SK-N-SH (cell line): ENCODE results near the gene SLC27A3. TPM values are rescaled to one million over a fixed set of nuclear protein-coding genes. Genes with fewer than 3 reads are reported as not detected.

Source experiments
- CTCF ChIA-PET: fragments of 300-600, 350-600 bp; formaldehyde crosslinking; extraction: SDS; loops from one replicate; lab custom pipeline; 2021; lab: Yijun Ruan, JAX
- POLR2A ChIA-PET: fragments of 350-600 bp; sonication (Branson Sonifier 250); formaldehyde crosslinking; extraction: SDS; loops from one replicate; lab custom pipeline; 2020; ENCODE audit warnings: antibody characterized with exemption, inconsistent platforms; lab: Yijun Ruan, JAX
- DNase-seq: peaks from one replicate; pipeline ENCODE4 v3.0.0; 2012
- H2AFZ ChIP-seq: fragments of 200-600 bp; sonication (generic); 2 replicates; pipeline ENCODE4 v1.8.1; 2016; ENCODE audit warnings: antibody characterized with exemption, mild to moderate bottlenecking, low read depth
- H3F3A ChIP-seq: fragments of 200-600 bp; sonication (generic); replicated peaks from 2 replicates; pipeline ENCODE3; 2016; ENCODE audit warnings: antibody characterized with exemption, mild to moderate bottlenecking; ENCODE audit not compliant: insufficient read depth
- H3K27ac ChIP-seq, 2 experiments: fragments of 200-500 bp in 1 of 2; fragments of 200-600 bp in 1 of 2; sonication (Bioruptor generic) in 1 of 2; sonication (generic), shearing (Covaris generic) in 1 of 2; 2 replicates each; pipeline versions ENCODE4 v1.5.1 to v1.6.1; 2014 to 2016; ENCODE audit warnings: low read depth in 2 of 2, inconsistent platforms in 1 of 2, low read length in 1 of 2, mild to moderate bottlenecking in 1 of 2, mixed read lengths in 1 of 2
- H3K27me3 ChIP-seq: fragments of 200-600 bp; sonication (generic), shearing (Covaris generic); 2 replicates; pipeline ENCODE4 v1.6.1; 2016; ENCODE audit warnings: mixed run types; ENCODE audit not compliant: insufficient read depth
- H3K36me3 ChIP-seq, 2 experiments: fragments of 200-500 bp in 1 of 2; fragments of 200-600 bp in 1 of 2; sonication (Bioruptor generic) in 1 of 2; sonication (generic) in 1 of 2; replicated peaks in 1 of 2; 2 replicates each; pipeline versions ENCODE3 to v1.5.1; 2014 to 2016; ENCODE audit warnings: low read length in 1 of 2, mild to moderate bottlenecking in 1 of 2; ENCODE audit not compliant: insufficient read depth in 2 of 2, control insufficient read depth in 1 of 2
- H3K4me1 ChIP-seq, 2 experiments: fragments of 200-500 bp in 1 of 2; fragments of 200-600 bp in 1 of 2; sonication (Bioruptor generic) in 1 of 2; sonication (generic), shearing (Covaris generic) in 1 of 2; 2 replicates each; pipeline versions ENCODE4 v1.5.1 to v1.6.1; 2014 to 2016; ENCODE audit warnings: low read depth in 1 of 2, low read length in 1 of 2, mixed run types in 1 of 2; ENCODE audit not compliant: insufficient read depth in 2 of 2, control insufficient read depth in 1 of 2
- H3K4me2 ChIP-seq: fragments of 200-600 bp; sonication (generic), shearing (Covaris generic); 2 replicates; pipeline ENCODE4 v1.6.1; 2017; ENCODE audit warnings: mixed run types
- H3K4me3 ChIP-seq, 2 experiments: fragments of 200-500 bp in 1 of 2; fragments of 200-600 bp in 1 of 2; sonication (Bioruptor generic) in 1 of 2; sonication (generic), shearing (Covaris generic) in 1 of 2; 2 replicates each; pipeline versions ENCODE4 v1.5.1 to v1.8.1; 2014 to 2016; ENCODE audit warnings: low read depth in 2 of 2, inconsistent platforms in 1 of 2, low read length in 1 of 2, mild to moderate bottlenecking in 1 of 2, mixed read lengths in 1 of 2, moderate library complexity in 1 of 2
- H3K79me2 ChIP-seq: fragments of 200-600 bp; sonication (generic); 2 replicates; pipeline ENCODE4 v1.8.1; 2017; ENCODE audit warnings: mild to moderate bottlenecking; ENCODE audit not compliant: insufficient read depth
- H3K9ac ChIP-seq: fragments of 200-600 bp; sonication (generic); 2 replicates; pipeline ENCODE4 v1.6.1; 2017; ENCODE audit warnings: mixed run types
- H3K9me2 ChIP-seq: fragments of 200-600 bp; sonication (generic); 2 replicates; pipeline ENCODE4 v1.6.1; 2017; ENCODE audit warnings: mixed run types
- H3K9me3 ChIP-seq: fragments of 200-600 bp; sonication (generic); 2 replicates; pipeline ENCODE4 v1.6.1; 2017; ENCODE audit warnings: mixed run types, mild to moderate bottlenecking, moderate library complexity
- H4K20me1 ChIP-seq: fragments of 200-600 bp; sonication (generic); 2 replicates; pipeline ENCODE4 v1.6.1; 2017; ENCODE audit warnings: mild to moderate bottlenecking, mixed run types; ENCODE audit not compliant: insufficient read depth
- ELF1 ChIP-seq: IDR thresholded peaks from 2 replicates; pipeline ENCODE4 v1.4.0; 2012
- FOSL2 ChIP-seq: IDR thresholded peaks from 2 replicates; pipeline ENCODE4 v1.4.0; 2012; ENCODE audit warnings: low read depth, mild to moderate bottlenecking, moderate library complexity, borderline replicate concordance
- FOXJ3 ChIP-seq: sonication (generic); formaldehyde crosslinking; IDR thresholded peaks from 2 replicates; pipeline ENCODE4 v1.5.1; 2020; ENCODE audit warnings: mild to moderate bottlenecking, missing genetic modification reagents
- FOXM1 ChIP-seq: IDR thresholded peaks from 2 replicates; pipeline ENCODE4 v1.4.0; 2012; ENCODE audit warnings: low read depth, mild to moderate bottlenecking
- GABPA ChIP-seq: IDR thresholded peaks from 2 replicates; pipeline ENCODE4 v1.4.0; 2012; ENCODE audit warnings: low read depth, mild to moderate bottlenecking
- JUND ChIP-seq: IDR thresholded peaks from 2 replicates; pipeline ENCODE4 v1.4.0; 2012
- MEF2A ChIP-seq: IDR thresholded peaks from 2 replicates; pipeline ENCODE4 v1.4.0; 2012; ENCODE audit warnings: low read depth, borderline replicate concordance
- NFIC ChIP-seq: IDR thresholded peaks from 2 replicates; pipeline ENCODE4 v1.4.0; 2012; ENCODE audit warnings: borderline replicate concordance
- NRF1 ChIP-seq: IDR thresholded peaks from 2 replicates; pipeline ENCODE4 v1.6.1; 2012; ENCODE audit warnings: low read depth, mild to moderate bottlenecking, low read length
- POLR2AphosphoS5 ChIP-seq: IDR thresholded peaks from 2 replicates; pipeline ENCODE4 v1.6.1; 2012; ENCODE audit warnings: low read depth, low read length
- RCOR1 ChIP-seq: fragments of 150-350 bp; IDR thresholded peaks from 2 replicates; pipeline ENCODE4 v1.6.1; 2017; ENCODE audit warnings: antibody characterized with exemption, low read length
- RXRA ChIP-seq: IDR thresholded peaks from 2 replicates; pipeline ENCODE4 v1.4.0; 2012; ENCODE audit warnings: low read depth, mild to moderate bottlenecking, borderline replicate concordance
- TAF1 ChIP-seq: IDR thresholded peaks from 2 replicates; pipeline ENCODE4 v1.6.1; 2012; ENCODE audit warnings: low read depth, mild to moderate bottlenecking, low read length, moderate library complexity, borderline replicate concordance
- TCF12 ChIP-seq: IDR thresholded peaks from 2 replicates; pipeline ENCODE4 v1.4.0; 2012
- WGBS: methylation state at CpG from one replicate; pipeline ENCODE4 v1.1.6; 2017; ENCODE audit warnings: low lambda C conversion rate; 5-methylcytosine and 5-hydroxymethylcytosine counted together
- polyA plus RNA-seq, 3 experiments: library from polyadenylated mRNA; depleted of rRNA; stranded (reverse); fragments of >200 nt; gene quantifications; 2 replicates each; pipeline ENCODE4 v1.2.3, GENCODE V29; 2012
- TF ChIP-seq, protein P1 (sequence below): fragments of 150-350 bp; IDR thresholded peaks from 2 replicates; pipeline ENCODE4 v1.6.1; 2016; ENCODE audit warnings: mild to moderate bottlenecking, low read depth, low read length
- TF ChIP-seq, protein P2 (sequence below): IDR thresholded peaks from 2 replicates; pipeline ENCODE4 v1.4.0; 2012; ENCODE audit warnings: low read depth, borderline replicate concordance
- TF ChIP-seq, protein P3 (sequence below): fragments of 150-350 bp; IDR thresholded peaks from 2 replicates; pipeline ENCODE4 v1.6.1; 2017; ENCODE audit warnings: antibody characterized with exemption, low read length, low read depth, borderline replicate concordance

SLC27A3 gene
- polyA plus RNA-seq, 1 of the 3 experiments (the other 2 are of a cell fraction) = 9.0 TPM

DNA sequence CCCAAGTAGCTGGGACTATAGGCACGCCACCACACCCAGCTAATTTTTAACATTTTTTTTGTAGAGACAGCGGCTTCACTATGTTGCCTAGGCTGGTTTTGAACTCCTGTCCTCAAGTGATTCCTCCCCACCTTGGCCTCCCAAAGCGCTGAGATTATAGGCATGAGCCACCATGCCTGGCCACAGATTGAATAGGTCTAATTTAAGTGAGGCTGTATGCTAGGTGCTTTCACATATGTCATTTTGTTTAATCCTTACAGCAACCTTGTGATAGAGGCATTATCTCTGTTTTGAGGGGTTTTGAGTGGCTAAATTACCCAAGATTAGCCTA, 40.2 kb upstream of the SLC27A3 start (continued):
- TF ChIP-seq, protein P1, sequence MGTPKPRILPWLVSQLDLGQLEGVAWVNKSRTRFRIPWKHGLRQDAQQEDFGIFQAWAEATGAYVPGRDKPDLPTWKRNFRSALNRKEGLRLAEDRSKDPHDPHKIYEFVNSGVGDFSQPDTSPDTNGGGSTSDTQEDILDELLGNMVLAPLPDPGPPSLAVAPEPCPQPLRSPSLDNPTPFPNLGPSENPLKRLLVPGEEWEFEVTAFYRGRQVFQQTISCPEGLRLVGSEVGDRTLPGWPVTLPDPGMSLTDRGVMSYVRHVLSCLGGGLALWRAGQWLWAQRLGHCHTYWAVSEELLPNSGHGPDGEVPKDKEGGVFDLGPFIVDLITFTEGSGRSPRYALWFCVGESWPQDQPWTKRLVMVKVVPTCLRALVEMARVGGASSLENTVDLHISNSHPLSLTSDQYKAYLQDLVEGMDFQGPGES = no peak
- TF ChIP-seq NRF1 = no peak
- no peak for TF ChIP-seq TAF1

DNA sequence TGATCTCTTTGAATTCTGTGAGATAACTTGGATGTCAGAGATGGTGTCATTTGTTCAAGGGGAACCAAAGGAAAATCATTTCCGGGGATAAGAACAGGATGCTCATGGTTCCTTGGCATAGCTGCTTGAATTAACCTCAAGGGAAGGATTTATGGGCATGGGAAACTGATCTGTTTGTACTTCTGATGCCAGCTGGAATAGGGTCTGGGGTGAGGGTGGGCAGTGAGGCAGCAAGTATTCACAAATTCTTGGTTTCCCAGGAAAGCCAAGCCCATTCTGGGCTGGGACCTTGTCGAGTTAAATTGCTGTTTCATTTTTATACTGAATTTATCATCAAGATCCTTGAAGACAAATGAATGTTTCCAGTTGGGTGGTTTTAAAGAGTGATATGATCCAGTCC, 33.2 kb upstream of the SLC27A3 start:
- no peak overlapping the region for H2AFZ ChIP-seq
- CTCF ChIA-PET = interaction anchor here (1.0 to 3.0 kb wide), 3 partner anchors 64 to 213 kb away, joined by 4 to 21 read pairs (median 4); partner anchors contain the start of genes DENND4B and NPR1
- no peaks in the 10 kb centered on the region for H3K27me3 ChIP-seq
- POLR2A ChIA-PET = no interaction called here
- H3K9me3 ChIP-seq = no peaks in the 10 kb centered on the region
- no peak overlapping the region for H3K27ac ChIP-seq
- H3K9me2 ChIP-seq = no peaks in the 10 kb centered on the region
- H4K20me1 ChIP-seq = no peaks in the 10 kb centered on the region
- DNase-seq = no peak
- H3K36me3 ChIP-seq = peaks cover 21 to 44% of the 10 kb centered on the region in 2 experiments
- H3K4me1 ChIP-seq = no peaks in the 10 kb centered on the region
- TF ChIP-seq FOXM1 (no peak), ELF1 (no peak), JUND (no peak), FOSL2 (no peak), FOXJ3 (no peak), TAF1 (no peak), POLR2AphosphoS5 (no peak), NFIC (no peak)
- TF ChIP-seq, protein P2, sequence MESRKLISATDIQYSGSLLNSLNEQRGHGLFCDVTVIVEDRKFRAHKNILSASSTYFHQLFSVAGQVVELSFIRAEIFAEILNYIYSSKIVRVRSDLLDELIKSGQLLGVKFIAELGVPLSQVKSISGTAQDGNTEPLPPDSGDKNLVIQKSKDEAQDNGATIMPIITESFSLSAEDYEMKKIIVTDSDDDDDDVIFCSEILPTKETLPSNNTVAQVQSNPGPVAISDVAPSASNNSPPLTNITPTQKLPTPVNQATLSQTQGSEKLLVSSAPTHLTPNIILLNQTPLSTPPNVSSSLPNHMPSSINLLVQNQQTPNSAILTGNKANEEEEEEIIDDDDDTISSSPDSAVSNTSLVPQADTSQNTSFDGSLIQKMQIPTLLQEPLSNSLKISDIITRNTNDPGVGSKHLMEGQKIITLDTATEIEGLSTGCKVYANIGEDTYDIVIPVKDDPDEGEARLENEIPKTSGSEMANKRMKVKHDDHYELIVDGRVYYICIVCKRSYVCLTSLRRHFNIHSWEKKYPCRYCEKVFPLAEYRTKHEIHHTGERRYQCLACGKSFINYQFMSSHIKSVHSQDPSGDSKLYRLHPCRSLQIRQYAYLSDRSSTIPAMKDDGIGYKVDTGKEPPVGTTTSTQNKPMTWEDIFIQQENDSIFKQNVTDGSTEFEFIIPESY = no peak
- H3K79me2 ChIP-seq = peaks cover 3% of the 10 kb centered on the region; the same call in 1 of the 2 replicates
- H3K9ac ChIP-seq = no peak overlapping the region
- H3F3A ChIP-seq = peaks cover 4% of the 10 kb centered on the region
- no peak overlapping the region for H3K4me3 ChIP-seq
- H3K4me2 ChIP-seq = no peak overlapping the region
- WGBS = 66% methylated on average over 2 of the region's 2 CpGs

DNA sequence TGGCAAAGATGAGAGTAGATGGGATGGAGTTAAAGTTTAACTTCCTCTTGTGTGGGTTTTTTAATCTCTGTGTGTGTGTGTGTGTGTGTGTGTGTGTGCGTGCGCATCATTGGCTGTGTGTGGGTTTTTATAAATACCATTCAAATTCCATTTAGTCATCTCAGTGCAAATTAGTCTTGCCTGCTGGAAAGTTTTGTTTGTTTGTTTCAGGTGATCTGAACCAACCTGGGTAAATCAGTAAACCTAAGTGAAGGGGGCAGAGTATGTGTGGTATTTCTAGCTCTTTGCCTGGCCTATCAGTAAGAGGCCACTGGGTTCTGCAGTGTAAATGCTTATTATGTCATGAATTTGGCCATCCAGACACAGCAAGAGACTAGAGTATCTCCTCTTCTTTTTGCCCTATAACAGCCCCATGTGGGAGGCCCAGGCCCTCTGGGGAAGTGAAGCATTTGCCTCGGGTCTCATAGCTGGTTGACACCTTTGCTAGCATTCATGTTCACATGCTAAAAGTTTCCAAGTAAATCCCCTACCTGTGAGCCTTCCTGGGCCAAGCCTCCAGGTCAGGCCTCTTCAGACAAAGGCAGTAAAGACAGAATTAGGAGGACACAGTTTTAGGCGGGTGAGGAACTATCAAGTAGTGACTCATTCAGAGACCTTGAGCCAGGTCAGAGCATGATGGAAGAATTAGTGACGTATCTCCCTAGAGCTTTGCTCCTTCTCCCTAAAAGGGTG, 32.6 kb upstream of the SLC27A3 start:
- H3K27ac ChIP-seq = no peak overlapping the region
- POLR2A ChIA-PET = no interaction called here

More for the DNA sequence above, 32.6 kb upstream of the SLC27A3 start:
- Histone ChIP-seq H3K36me3 (peaks cover 25 to 50% of the 10 kb centered on the region in 2 experiments), H3F3A (no peaks in the 10 kb centered on the region), H3K79me2 (peaks cover 3% of the 10 kb centered on the region; the same call in 1 of the 2 replicates), H3K4me2 (no peak overlapping the region), H3K9me3 (no peaks in the 10 kb centered on the region), H2AFZ (no peak overlapping the region), H3K27me3 (no peaks in the 10 kb centered on the region), H3K4me3 (no peak overlapping the region)
- DNase-seq = no peak
- TF ChIP-seq FOXM1 = no peak
- no peak for TF ChIP-seq RCOR1
- TF ChIP-seq RXRA = no peak
- TF ChIP-seq, protein P3, sequence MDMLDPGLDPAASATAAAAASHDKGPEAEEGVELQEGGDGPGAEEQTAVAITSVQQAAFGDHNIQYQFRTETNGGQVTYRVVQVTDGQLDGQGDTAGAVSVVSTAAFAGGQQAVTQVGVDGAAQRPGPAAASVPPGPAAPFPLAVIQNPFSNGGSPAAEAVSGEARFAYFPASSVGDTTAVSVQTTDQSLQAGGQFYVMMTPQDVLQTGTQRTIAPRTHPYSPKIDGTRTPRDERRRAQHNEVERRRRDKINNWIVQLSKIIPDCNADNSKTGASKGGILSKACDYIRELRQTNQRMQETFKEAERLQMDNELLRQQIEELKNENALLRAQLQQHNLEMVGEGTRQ = no peak
- no peak for TF ChIP-seq MEF2A
- TF ChIP-seq FOSL2 = no peak
- no peak for TF ChIP-seq GABPA
- TF ChIP-seq TCF12 = no peak
- TF ChIP-seq FOXJ3 = no peak
- no peak for TF ChIP-seq NFIC
- TF ChIP-seq NRF1 = no peak
- TF ChIP-seq, all 33 proteins: peak for 0
- WGBS = 84% methylated on average over 5 of the region's 5 CpGs
- H3K9me2 ChIP-seq = no peaks in the 10 kb centered on the region
- no peaks in the 10 kb centered on the region for H4K20me1 ChIP-seq
- H3K9ac ChIP-seq = no peak overlapping the region
- CTCF ChIA-PET = interaction anchor here (1.0 to 3.0 kb wide), 4 partner anchors 34 to 213 kb away, joined by 3 to 21 read pairs (median 4); partner anchors contain the start of genes DENND4B and NPR1
- H3K4me1 ChIP-seq = no peaks in the 10 kb centered on the region
